WTC11 (cell line): ENCODE data around the gene EIF4G3. TPM values are rescaled to one million over a fixed set of nuclear protein-coding genes. Genes with fewer than 3 reads are reported as not detected.

ENCODE experiments used
- ATAC-seq: fragments of 200-7000 bp; cut with Tn5 transposase; 2 replicates; pipeline ENCODE4 v1.10.0; 2021; ENCODE audit warnings: mild to moderate bottlenecking, moderate library complexity
- CTCF ChIA-PET: fragments of 300-600 bp; sonication (Branson Sonifier 250); formaldehyde crosslinking; loops from one replicate; lab custom pipeline; 2021; ENCODE audit warnings: antibody characterized with exemption; lab: Charles Lee
- POLR2A ChIA-PET: fragments of 350-600 bp; sonication (Branson Sonifier 250); formaldehyde crosslinking; loops from one replicate; lab custom pipeline; 2021; ENCODE audit warnings: antibody characterized with exemption; lab: Charles Lee
- DNase-seq: peaks from one replicate; pipeline ENCODE4 v3.0.0; 2021; ENCODE audit warnings: low spot score
- H3K27ac Mint-ChIP-seq: 2 replicates; pipeline ENCODE4 v1.8.0; 2021; ENCODE audit warnings: mixed read lengths
- H3K27me3 Mint-ChIP-seq: 2 replicates; pipeline ENCODE4 v1.8.0; 2021; ENCODE audit warnings: low read depth, mild to moderate bottlenecking, moderate library complexity, mixed read lengths
- H3K36me3 Mint-ChIP-seq: 2 replicates; pipeline ENCODE4 v1.8.0; 2021; ENCODE audit warnings: mixed read lengths
- H3K4me1 Mint-ChIP-seq: 2 replicates; pipeline ENCODE4 v1.8.0; 2022; ENCODE audit warnings: mixed read lengths
- H3K4me3 Mint-ChIP-seq: 2 replicates; pipeline ENCODE4 v1.8.0; 2021; ENCODE audit warnings: mild to moderate bottlenecking, moderate library complexity, mixed read lengths
- H3K9me3 Mint-ChIP-seq: 2 replicates; pipeline ENCODE4 v1.8.0; 2021; ENCODE audit warnings: mixed read lengths
- AR ChIP-seq: fragments of 250-450 bp; sonication (Bioruptor Pico); IDR thresholded peaks from 2 replicates; pipeline ENCODE4 v1.9.0; 2021; ENCODE audit warnings: mild to moderate bottlenecking
- ARID4B ChIP-seq: sonication (generic); formaldehyde crosslinking; IDR thresholded peaks from 2 replicates; pipeline ENCODE4 v1.8.0; 2023; ENCODE audit warnings: missing genetic modification reagents, mild to moderate bottlenecking, borderline replicate concordance
- ATF1 ChIP-seq: sonication (generic); formaldehyde crosslinking; IDR thresholded peaks from 2 replicates; pipeline ENCODE4 v1.8.1; 2023; ENCODE audit warnings: mild to moderate bottlenecking, moderate library complexity, missing genetic modification reagents
- CTCF ChIP-seq: fragments of 200-600 bp; IDR thresholded peaks from 2 replicates; pipeline ENCODE4 v1.8.0; 2022; ENCODE audit warnings: antibody characterized with exemption
- FOXK1 ChIP-seq: sonication (generic); formaldehyde crosslinking; IDR thresholded peaks from 2 replicates; pipeline ENCODE4 v1.8.0; 2022; ENCODE audit warnings: mild to moderate bottlenecking, moderate library complexity, missing genetic modification reagents
- FOXP1 ChIP-seq: sonication (generic); formaldehyde crosslinking; IDR thresholded peaks from 2 replicates; pipeline ENCODE4 v1.8.0; 2022; ENCODE audit warnings: missing genetic modification reagents, mild to moderate bottlenecking, moderate library complexity, borderline replicate concordance
- HMGXB4 ChIP-seq: sonication (generic); formaldehyde crosslinking; IDR thresholded peaks from 2 replicates; pipeline ENCODE4 v1.8.1; 2023; ENCODE audit warnings: mild to moderate bottlenecking, moderate library complexity, missing genetic modification reagents
- NR3C1 ChIP-seq: sonication (generic); formaldehyde crosslinking; conservative IDR thresholded peaks from 2 replicates; pipeline ENCODE4 v1.8.1; 2023; ENCODE audit warnings: low read depth, mild to moderate bottlenecking, missing genetic modification reagents
- ZNF512 ChIP-seq: sonication (generic); formaldehyde crosslinking; IDR thresholded peaks from 2 replicates; pipeline ENCODE4 v1.8.1; 2022; ENCODE audit warnings: missing genetic modification reagents, borderline replicate concordance
- ZSCAN18 ChIP-seq: fragments of 250-450 bp; sonication (Bioruptor Pico); IDR thresholded peaks from 2 replicates; pipeline ENCODE4 v2.1.2; 2022; ENCODE audit warnings: mild to moderate bottlenecking, moderate library complexity
- total RNA-seq: library from RNA; stranded (reverse); gene quantifications from 3 replicates; pipeline ENCODE4 v1.2.3, GENCODE V29; 2021

EIF4G3 gene
- total RNA-seq, 1 experiment from 2014 or later, result 77.7 TPM

- Mint-ChIP-seq H3K27me3 (no peaks in the 10 kb centered on the region), H3K4me1 (peaks cover 18% of the 10 kb centered on the region), H3K36me3 (peaks cover 13% of the 10 kb centered on the region), H3K27ac (no peak overlapping the region), H3K4me3 (no peak overlapping the region), H3K9me3 (peaks cover 15% of the 10 kb centered on the region)
- ATAC-seq (no peak), DNase-seq (no peak)
- ChIA-PET CTCF (no interaction called here), POLR2A (no interaction called here)
- TF ChIP-seq NR3C1 (CRISPR knock-in tag) (no peak), ATF1 (CRISPR knock-in tag) (no peak), HMGXB4 (CRISPR knock-in tag) (no peak), FOXP1 (no peak)
Measured at GRCh38 chr1:21020151-21020550, 156.5 kb downstream of the EIF4G3 start.

GRCh38 chr1:21018673-21019072 lies 158.0 kb downstream of the EIF4G3 start:
- ATAC-seq, result no peak
- no peak for DNase-seq
- Mint-ChIP-seq H3K36me3 (peaks cover 9% of the 10 kb centered on the region), H3K27me3 (no peaks in the 10 kb centered on the region)
- TF ChIP-seq ZSCAN18 (CRISPR knock-in tag), result no peak
- no peak for TF ChIP-seq FOXK1 (CRISPR knock-in tag)
- TF ChIP-seq CTCF, result no peak
- TF ChIP-seq AR (CRISPR knock-in tag), result no peak
- no peak for TF ChIP-seq ARID4B (CRISPR knock-in tag)
- TF ChIP-seq ZNF512, result no peak
- TF ChIP-seq, all 79 proteins: peak for 0
- H3K9me3 Mint-ChIP-seq, result peaks cover 11% of the 10 kb centered on the region; the same call in 1 of the 2 replicates
- peaks cover 18% of the 10 kb centered on the region for H3K4me1 Mint-ChIP-seq
- H3K27ac Mint-ChIP-seq, result no peak overlapping the region
- no peak overlapping the region for H3K4me3 Mint-ChIP-seq
- ChIA-PET POLR2A (interaction anchor here (0.7 kb wide), 2 partner anchors 11 to 191 kb away, joined by 3 read pairs; no protein-coding TSS in a partner anchor), CTCF (no interaction called here)
